CD14-positive monocyte (primary cell): ENCODE measurements around the gene RPL12. TPM values are rescaled to one million over a fixed set of nuclear protein-coding genes. Genes with fewer than 3 reads are reported as not detected.

Source experiments
- DNase-seq, 3 donors: peaks; one replicate each; pipeline ENCODE4 v3.0.0-alpha.2; 2011 to 2022
- H2AFZ ChIP-seq: 2 replicates; pipeline ENCODE4 v1.6.0; 2012; ENCODE audit warnings: mild to moderate bottlenecking, low read depth, low read length, inconsistent platforms; ENCODE audit not compliant: insufficient read depth, poor library complexity, severe bottlenecking
- H3K27ac ChIP-seq, 2 donors: 1 replicate in 1 of 2; 2 replicates in 1 of 2; pipeline ENCODE4 v1.5.1; 2012 to 2013; ENCODE audit warnings: low read length in 2 of 2, control low read depth in 1 of 2, inconsistent platforms in 1 of 2, low read depth in 1 of 2, mild to moderate bottlenecking in 1 of 2
- H3K27me3 ChIP-seq, 2 donors: one replicate each; pipeline versions ENCODE4 v1.6.0 to v1.6.1; 2011 to 2013; ENCODE audit warnings: low read length in 2 of 2; ENCODE audit not compliant: control insufficient read depth in 2 of 2, insufficient read depth in 2 of 2
- H3K36me3 ChIP-seq, 2 donors: replicated peaks in 1 of 2; 1 replicate in 1 of 2; 2 replicates in 1 of 2; pipeline versions ENCODE4 v1.5.1 to v1.6.1; 2012 to 2013; ENCODE audit warnings: low read length in 2 of 2, control low read depth in 1 of 2, inconsistent platforms in 1 of 2, mild to moderate bottlenecking in 1 of 2; ENCODE audit not compliant: insufficient read depth in 2 of 2, control insufficient read depth in 1 of 2
- H3K4me1 ChIP-seq, 2 donors: 1 replicate in 1 of 2; 2 replicates in 1 of 2; pipeline versions ENCODE4 v1.5.1 to v1.6.1; 2012 to 2013; ENCODE audit warnings: low read length in 2 of 2, control low read depth in 1 of 2, inconsistent platforms in 1 of 2, mild to moderate bottlenecking in 1 of 2, moderate library complexity in 1 of 2; ENCODE audit not compliant: insufficient read depth in 2 of 2, control insufficient read depth in 1 of 2
- H3K4me2 ChIP-seq: replicated peaks from 2 replicates; pipeline ENCODE3; 2012; ENCODE audit warnings: low read length, moderate library complexity, mild to moderate bottlenecking; ENCODE audit not compliant: poor library complexity, severe bottlenecking; ENCODE audit errors: extremely low read depth
- H3K4me3 ChIP-seq, 3 experiments: fragments of 200-600 bp in 1 of 3; sonication (generic) in 1 of 3; replicated peaks in 1 of 3; 1 replicate in 2 of 3; 2 replicates in 1 of 3; pipeline ENCODE4 v1.5.1; 2011 to 2013; ENCODE audit warnings: low read length in 3 of 3, mild to moderate bottlenecking in 3 of 3, control low read depth in 2 of 3, low read depth in 2 of 3, inconsistent platforms in 1 of 3, moderate library complexity in 1 of 3
- H3K79me2 ChIP-seq: 2 replicates; pipeline ENCODE4 v1.6.0; 2012; ENCODE audit warnings: mild to moderate bottlenecking, control low read depth, inconsistent platforms, low read length, moderate library complexity; ENCODE audit not compliant: insufficient read depth
- H3K9ac ChIP-seq: 2 replicates; pipeline ENCODE4 v1.6.0; 2017; ENCODE audit warnings: low read length, mild to moderate bottlenecking; ENCODE audit not compliant: insufficient read depth, poor library complexity, severe bottlenecking
- H3K9me3 ChIP-seq, 2 donors: replicated peaks in 1 of 2; 1 replicate in 1 of 2; 2 replicates in 1 of 2; pipeline versions ENCODE4 v1.5.1 to v1.6.1; 2012 to 2013; ENCODE audit warnings: low read length in 2 of 2, control low read depth in 1 of 2; ENCODE audit not compliant: control insufficient read depth in 1 of 2, insufficient read depth in 1 of 2
- H4K20me1 ChIP-seq: 2 replicates; pipeline ENCODE4 v1.6.0; 2012; ENCODE audit warnings: mild to moderate bottlenecking, low read length, control low read depth, moderate library complexity; ENCODE audit not compliant: insufficient read depth
- H3K27ac Mint-ChIP-seq, 7 donors: one replicate each; pipeline ENCODE4 v1.8.0; 2020; ENCODE audit warnings: mild to moderate bottlenecking in 7 of 7, mixed read lengths in 7 of 7, moderate library complexity in 6 of 7, inconsistent platforms in 2 of 7
- H3K27me3 Mint-ChIP-seq, 3 donors: one replicate each; pipeline ENCODE4 v1.8.0; 2021 to 2022; ENCODE audit warnings: low read depth in 3 of 3, mild to moderate bottlenecking in 3 of 3, mixed read lengths in 3 of 3, moderate library complexity in 3 of 3, inconsistent platforms in 1 of 3
- H3K36me3 Mint-ChIP-seq, 2 donors: one replicate each; pipeline ENCODE4 v1.8.0; 2020; ENCODE audit warnings: mixed read lengths in 2 of 2, inconsistent platforms in 1 of 2, mild to moderate bottlenecking in 1 of 2
- H3K4me1 Mint-ChIP-seq: one replicate; pipeline ENCODE4 v1.8.0; 2020; ENCODE audit warnings: mild to moderate bottlenecking, mixed read lengths
- H3K4me3 Mint-ChIP-seq, 2 donors: one replicate each; pipeline ENCODE4 v1.8.0; 2020; ENCODE audit warnings: mild to moderate bottlenecking in 2 of 2, mixed read lengths in 2 of 2, moderate library complexity in 1 of 2
- H3K9me3 Mint-ChIP-seq, 7 donors: one replicate each; pipeline ENCODE4 v1.8.0; 2020 to 2022; ENCODE audit warnings: mixed read lengths in 7 of 7, mild to moderate bottlenecking in 6 of 7, moderate library complexity in 6 of 7, inconsistent platforms in 2 of 7
- CTCF ChIP-seq: fragments of 200-600 bp; IDR thresholded peaks from one replicate; pipeline ENCODE4 v1.8.0; 2022; ENCODE audit warnings: antibody characterized with exemption, mild to moderate bottlenecking
- WGBS: methylation state at CpG from one replicate; pipeline ENCODE4 v1.1.5; 2013; ENCODE audit warnings: missing lambda C conversion rate; ENCODE audit not compliant: insufficient coverage; 5-methylcytosine and 5-hydroxymethylcytosine counted together
- intact Hi-C, 2 donors: fragments of 100-400 bp; cut with micrococcal nuclease; formaldehyde crosslinking; loops; one replicate each; pipeline versions ENCODE4 v1.15.0 to v1.15.1; 2023
- polyA plus RNA-seq, 3 donors: library from polyadenylated mRNA; depleted of rRNA in 1 of 3; unstranded in 2 of 3; stranded (reverse) in 1 of 3; fragments of 300-500 nt in 2 of 3; fragments of >200 nt in 1 of 3; fragmentation: Illumina TruSeq in 2 of 3; gene quantifications; 1 replicate in 2 of 3; 2 replicates in 1 of 3; pipeline ENCODE4 v1.2.3, GENCODE V29; 2012 to 2021

Gene RPL12
- polyA plus RNA-seq, 3 donors, result 417 to 1,509 (median 490) TPM

- WGBS, result no CpG with 5 or more reads among the region's 1 CpG
These were observed 35.5 kb downstream of the RPL12 start for GRCh38 chr9:127415657-127416056.

GRCh38 chr9:127415141-127415540 lies 36.1 kb downstream of the RPL12 start:
- intact Hi-C loops, result no loop called here
- TF ChIP-seq CTCF, result no peak
- Histone ChIP-seq H3K79me2 (no peaks in the 10 kb centered on the region), H3K27me3 (no peaks in the 10 kb centered on the region), H3K4me3 (no peak overlapping the region), H3K4me1 (peaks cover 21 to 30% of the 10 kb centered on the region in 2 donors), H3K36me3 (no peaks in the 10 kb centered on the region), H3K27ac (no peak overlapping the region), H4K20me1 (no peaks in the 10 kb centered on the region), H3K9me3 (no peaks in the 10 kb centered on the region), H3K4me2 (no peak overlapping the region), H2AFZ (no peak overlapping the region), H3K9ac (no peak overlapping the region)
- peaks cover 29% of the 10 kb centered on the region for H3K4me1 Mint-ChIP-seq
- H3K9me3 Mint-ChIP-seq, result no peaks in the 10 kb centered on the region
- peaks cover 9 to 20% (median 13%) of the 10 kb centered on the region in 3 donors for H3K27me3 Mint-ChIP-seq
- no peak overlapping the region for H3K4me3 Mint-ChIP-seq
- H3K36me3 Mint-ChIP-seq, result peaks cover 1 to 5% of the 10 kb centered on the region in 2 donors
- DNase-seq, result no peak
- H3K27ac Mint-ChIP-seq, result no peak overlapping the region
- WGBS, result 100% methylated on average over 3 of the region's 4 CpGs

More at GRCh38 chr9:127415657-127416056, 35.5 kb downstream of the RPL12 start:
- Histone ChIP-seq H3K27me3 (no peaks in the 10 kb centered on the region), H3K36me3 (no peaks in the 10 kb centered on the region), H2AFZ (no peak overlapping the region), H3K4me3 (no peak overlapping the region), H3K4me1 (peaks cover 18 to 27% of the 10 kb centered on the region in 2 donors), H3K9ac (no peak overlapping the region), H3K9me3 (no peaks in the 10 kb centered on the region), H4K20me1 (no peaks in the 10 kb centered on the region), H3K27ac (no peak overlapping the region), H3K4me2 (no peak overlapping the region), H3K79me2 (no peaks in the 10 kb centered on the region)
- Mint-ChIP-seq H3K27ac (no peak overlapping the region), H3K27me3 (peaks cover 9 to 19% (median 13%) of the 10 kb centered on the region in 3 donors), H3K36me3 (peaks cover 1 to 5% of the 10 kb centered on the region in 2 donors), H3K4me3 (no peak overlapping the region), H3K9me3 (no peaks in the 10 kb centered on the region), H3K4me1 (peaks cover 27% of the 10 kb centered on the region)
- intact Hi-C loops, result no loop called here
- no peak for TF ChIP-seq CTCF
- DNase-seq, result no peak
